D721Med (cell line): Measurements from ENCODE around the gene ANK2.

Source experiments
- DNase-seq: peaks from one replicate; pipeline ENCODE4 v3.0.0; 2011; ENCODE audit warnings: low spot score; ENCODE audit not compliant: insufficient read length
- FAIRE-seq: peaks from 2 replicates; lab custom pipeline; 2011; peaks lifted over from hg19 to GRCh38; lab: Jason Lieb, UNC
- TF ChIP-seq, protein P1 (sequence below): IDR thresholded peaks from 2 replicates; pipeline ENCODE4 v1.5.1; 2012; ENCODE audit warnings: mild to moderate bottlenecking, control low read depth; ENCODE audit not compliant: insufficient read depth; ENCODE audit errors: missing control alignments

The ANK2 gene

DNA sequence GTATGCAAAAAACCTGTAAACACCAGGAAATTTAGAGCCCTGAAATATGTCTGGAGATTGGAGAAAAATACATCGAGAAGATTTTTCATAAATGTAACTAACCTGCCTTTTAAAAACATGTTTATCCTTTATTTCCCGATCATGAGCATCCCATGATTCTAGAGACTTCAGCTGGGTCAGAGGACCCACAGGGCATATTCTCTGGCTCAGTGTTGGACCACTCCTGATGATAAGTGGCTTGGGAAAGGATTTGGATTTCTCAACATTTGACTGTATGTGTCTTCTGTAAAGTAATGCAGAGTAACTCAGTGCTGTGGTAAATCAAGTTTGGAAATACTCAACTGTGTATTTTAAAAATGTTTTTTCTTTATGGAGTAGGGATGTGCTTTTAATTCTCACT lies 40.0 kb upstream of the ANK2 start:
- FAIRE-seq: no peak
- no peak for DNase-seq
- TF ChIP-seq, protein P1, sequence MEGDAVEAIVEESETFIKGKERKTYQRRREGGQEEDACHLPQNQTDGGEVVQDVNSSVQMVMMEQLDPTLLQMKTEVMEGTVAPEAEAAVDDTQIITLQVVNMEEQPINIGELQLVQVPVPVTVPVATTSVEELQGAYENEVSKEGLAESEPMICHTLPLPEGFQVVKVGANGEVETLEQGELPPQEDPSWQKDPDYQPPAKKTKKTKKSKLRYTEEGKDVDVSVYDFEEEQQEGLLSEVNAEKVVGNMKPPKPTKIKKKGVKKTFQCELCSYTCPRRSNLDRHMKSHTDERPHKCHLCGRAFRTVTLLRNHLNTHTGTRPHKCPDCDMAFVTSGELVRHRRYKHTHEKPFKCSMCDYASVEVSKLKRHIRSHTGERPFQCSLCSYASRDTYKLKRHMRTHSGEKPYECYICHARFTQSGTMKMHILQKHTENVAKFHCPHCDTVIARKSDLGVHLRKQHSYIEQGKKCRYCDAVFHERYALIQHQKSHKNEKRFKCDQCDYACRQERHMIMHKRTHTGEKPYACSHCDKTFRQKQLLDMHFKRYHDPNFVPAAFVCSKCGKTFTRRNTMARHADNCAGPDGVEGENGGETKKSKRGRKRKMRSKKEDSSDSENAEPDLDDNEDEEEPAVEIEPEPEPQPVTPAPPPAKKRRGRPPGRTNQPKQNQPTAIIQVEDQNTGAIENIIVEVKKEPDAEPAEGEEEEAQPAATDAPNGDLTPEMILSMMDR: no peak

DNA sequence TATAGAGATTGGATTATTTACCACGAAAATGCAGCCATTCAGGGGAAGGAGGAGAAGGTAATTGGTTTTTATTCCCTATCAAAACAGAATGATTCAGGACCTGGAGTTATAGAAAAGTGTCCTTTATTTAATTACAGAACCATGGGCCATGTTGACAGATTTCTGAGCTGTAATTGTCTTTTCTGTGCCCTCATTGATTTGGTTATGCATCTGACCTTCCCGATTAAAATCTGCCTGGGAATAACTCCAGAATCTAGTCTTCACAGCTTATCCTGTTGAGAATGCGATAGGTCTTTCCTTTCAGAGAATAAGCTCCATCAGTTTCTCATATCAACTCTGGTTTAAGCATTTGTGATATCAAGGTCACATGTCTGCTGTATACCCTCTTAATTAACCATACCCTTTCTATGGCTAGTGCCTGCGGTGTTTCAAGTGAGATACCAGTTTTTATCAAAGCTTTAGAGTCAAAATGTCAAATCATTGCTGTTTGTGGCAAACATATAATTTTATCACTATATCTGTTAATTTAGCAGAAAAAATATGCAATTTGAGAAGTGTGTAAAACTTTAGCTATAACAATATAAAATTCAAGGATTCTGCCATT lies 37.2 kb upstream of the ANK2 start:
- TF ChIP-seq, protein P1: no peak
- DNase-seq (no peak), FAIRE-seq (no peak)

DNA sequence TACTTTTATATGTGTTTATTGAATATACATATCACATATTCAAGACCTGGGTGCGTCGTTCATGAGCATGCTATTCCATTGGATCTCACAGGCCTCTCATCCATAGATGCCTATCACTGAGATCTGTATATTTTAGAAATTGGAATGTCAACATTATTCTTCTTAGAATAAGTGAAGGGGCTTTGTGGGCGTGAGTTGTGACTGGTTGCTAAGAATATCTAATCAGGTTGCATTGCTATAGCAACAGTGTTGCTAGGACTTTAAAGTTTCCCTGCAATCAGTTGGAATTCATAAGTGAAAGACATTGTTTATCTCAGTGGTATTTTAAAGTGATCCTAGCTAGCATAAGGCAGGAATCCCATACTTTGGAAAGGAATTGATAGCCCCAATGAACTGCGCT lies 36.7 kb upstream of the ANK2 start:
- TF ChIP-seq, protein P1: no peak
- no peak for FAIRE-seq
- DNase-seq: no peak

DNA sequence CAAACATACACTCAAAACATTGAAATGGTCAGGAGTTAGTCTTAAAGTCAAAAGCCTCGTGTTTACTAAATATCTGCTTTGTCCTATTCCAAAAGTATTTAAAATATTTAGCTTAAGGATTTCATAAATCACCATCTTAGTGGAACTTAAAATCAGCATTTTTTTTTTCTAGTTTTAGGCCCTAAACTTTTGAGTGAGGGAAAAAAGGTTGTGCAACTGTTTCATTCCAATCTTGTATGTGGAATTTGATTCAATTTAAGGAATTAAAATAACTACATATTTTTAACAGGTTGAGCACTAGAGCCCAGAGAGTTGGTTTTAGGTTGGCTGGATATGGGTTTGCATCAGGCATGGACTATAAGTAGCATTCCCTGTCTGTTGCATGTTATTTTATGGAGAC lies 35.7 kb upstream of the ANK2 start:
- TF ChIP-seq, protein P1: no peak
- DNase-seq (no peak), FAIRE-seq (no peak)

DNA sequence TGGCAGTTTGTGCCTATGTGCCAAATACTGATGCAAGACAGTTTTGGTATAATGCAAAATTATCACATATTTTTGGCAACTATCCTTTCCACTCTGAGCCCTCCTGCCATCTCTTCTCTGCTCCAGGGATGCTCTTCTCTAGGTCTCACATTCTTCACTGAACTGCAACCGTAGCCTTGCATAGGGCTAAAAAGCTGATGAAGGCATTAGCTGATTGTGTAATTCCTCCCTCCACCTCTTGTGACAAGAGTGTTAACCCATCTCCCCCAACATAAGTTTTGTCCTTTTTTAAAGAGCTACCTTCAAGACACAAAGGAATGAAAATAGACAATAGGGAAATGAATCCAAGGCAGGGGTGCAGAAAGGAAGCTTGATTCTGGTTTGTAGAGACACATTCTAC lies 33.1 kb upstream of the ANK2 start:
- TF ChIP-seq, protein P1: no peak
- no peak for DNase-seq
- no peak for FAIRE-seq

DNA sequence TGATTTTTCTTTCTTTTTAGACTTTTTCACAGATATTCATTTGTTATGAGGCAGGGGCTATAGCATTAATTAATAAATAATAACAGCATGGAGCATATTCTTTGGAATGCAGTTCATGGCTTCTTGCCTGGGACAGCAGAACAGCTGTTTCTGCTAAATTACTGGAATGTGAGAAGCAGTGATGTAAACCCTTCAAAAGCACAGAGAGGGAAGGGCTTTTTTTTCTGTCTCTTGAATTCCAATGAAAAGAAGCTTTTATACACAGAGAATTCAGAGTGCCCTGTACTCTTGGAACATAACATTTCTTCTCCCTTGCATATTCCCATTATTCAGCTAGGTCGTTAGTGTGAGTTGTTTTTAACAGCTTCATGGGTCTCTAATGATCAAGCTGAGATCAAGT lies 28.5 kb upstream of the ANK2 start:
- TF ChIP-seq, protein P1: no peak

DNA sequence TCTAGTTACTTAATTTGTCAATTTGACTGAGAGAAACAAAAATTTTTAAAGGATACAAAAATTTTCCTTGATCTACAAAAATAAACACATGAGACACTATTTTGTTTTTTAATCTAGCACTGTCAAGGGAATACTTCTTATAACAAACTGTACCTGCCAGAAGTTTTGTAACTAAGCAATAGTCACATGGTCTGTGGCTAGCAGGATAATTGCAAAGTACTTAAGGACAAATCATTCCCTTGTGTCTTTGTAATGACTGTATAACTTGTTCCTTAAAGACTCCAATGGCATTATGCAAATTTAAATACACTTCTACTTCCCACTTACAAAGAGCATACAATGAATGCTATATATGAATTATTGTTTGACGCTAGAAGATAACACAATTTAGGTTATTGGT lies 25.1 kb upstream of the ANK2 start:
- FAIRE-seq (no peak), DNase-seq (no peak)
- TF ChIP-seq, protein P1: no peak

More for the DNA sequence above, 28.5 kb upstream of the ANK2 start:
- no peak for DNase-seq
- no peak for FAIRE-seq
